Raji (cell line): ENCODE results near the gene CLRN2.

Source experiments
- POLR2A ChIP-seq: IDR thresholded peaks from 2 replicates; pipeline ENCODE4 v1.6.1; 2011; ENCODE audit warnings: low read depth, low read length, control low read depth; ENCODE audit not compliant: insufficient read depth

CLRN2 gene

GRCh38 chr4:17514865-17515264 is at the start of gene CLRN2:
CLRN2 (plus strand) TSS chr4:17515165; CDS start chr4:17515267, 102 bp downstream.
- TF ChIP-seq POLR2A = no peak

- TF ChIP-seq POLR2A = no peak
Measured at GRCh38 chr4:17468619-17469221, 46.2 kb upstream of the CLRN2 start.

DNA sequence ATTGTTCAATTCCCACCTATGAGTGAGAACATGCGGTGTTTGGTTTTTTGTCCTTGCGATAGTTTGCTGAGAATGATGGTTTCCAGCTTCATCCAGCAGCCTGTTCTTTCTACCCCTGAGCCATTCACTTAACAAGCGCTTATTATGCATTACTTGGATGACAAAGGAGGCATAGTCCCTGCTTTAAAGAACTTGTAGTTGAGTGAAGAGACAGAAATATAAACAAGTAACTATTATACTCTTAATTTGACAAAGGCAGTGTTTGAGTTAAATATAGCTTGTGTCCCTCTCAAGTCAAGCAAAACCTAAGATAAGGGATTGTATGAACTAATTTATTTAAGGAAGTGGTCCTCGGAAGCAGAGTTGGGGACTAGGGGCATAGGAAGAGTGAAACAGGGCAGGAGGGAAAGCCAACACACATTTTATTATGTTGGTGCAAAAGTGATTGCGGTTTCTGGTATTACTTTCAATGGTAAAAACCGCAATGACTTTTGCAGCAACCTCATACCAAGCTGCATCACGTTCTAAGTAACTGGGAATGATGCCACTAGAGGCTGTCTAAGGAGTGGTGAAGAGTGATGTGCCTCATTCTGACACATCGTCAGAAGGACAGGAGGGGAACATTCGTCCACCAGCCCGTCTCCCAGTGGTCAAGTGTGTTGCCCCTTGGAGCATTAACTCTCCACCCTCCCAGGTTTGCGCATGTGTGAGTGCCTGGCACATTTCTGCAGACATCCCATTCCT is 44.9 kb upstream of the CLRN2 start:
- TF ChIP-seq POLR2A = no peak

GRCh38 chr4:17475481-17475880 is 39.5 kb upstream of the CLRN2 start:
- no peak for TF ChIP-seq POLR2A

- no peak for TF ChIP-seq POLR2A
Measured at GRCh38 chr4:17476853-17477252, 38.1 kb upstream of the CLRN2 start.

GRCh38 chr4:17477774-17478472 is 37.0 kb upstream of the CLRN2 start:
- no peak for TF ChIP-seq POLR2A

DNA sequence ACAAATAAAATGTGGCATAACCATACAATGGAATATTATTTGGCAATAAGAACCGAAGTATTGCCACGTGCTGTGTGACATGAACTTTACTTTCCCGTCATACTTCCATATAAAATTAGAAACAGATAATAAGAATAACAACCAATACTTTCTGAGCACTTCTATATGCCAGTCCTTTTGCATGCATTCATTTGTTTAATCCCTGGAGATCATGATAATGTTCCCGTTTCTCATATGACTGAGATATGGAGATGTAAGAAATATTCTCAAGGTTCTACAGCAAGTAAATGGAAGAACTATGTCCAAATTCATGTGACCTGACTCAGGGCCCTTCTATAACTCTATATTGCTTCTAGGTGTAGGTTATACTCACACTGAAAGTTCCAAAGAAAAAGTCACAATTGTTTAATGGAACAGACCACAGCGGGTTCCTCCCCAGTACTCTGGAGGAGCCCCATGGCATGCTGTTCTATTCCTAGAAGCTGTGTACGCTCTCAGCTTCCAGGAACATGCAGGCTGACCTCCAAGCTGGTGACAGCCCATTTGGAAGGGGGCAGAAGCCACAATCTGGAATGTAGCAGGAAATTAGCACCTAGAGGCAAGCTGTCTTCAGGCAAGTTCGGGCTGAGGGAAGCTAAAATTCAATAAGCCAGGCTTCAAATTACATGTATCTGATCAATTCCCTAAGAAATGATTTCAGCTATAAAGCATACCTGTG is 34.6 kb upstream of the CLRN2 start:
- no peak for TF ChIP-seq POLR2A

DNA sequence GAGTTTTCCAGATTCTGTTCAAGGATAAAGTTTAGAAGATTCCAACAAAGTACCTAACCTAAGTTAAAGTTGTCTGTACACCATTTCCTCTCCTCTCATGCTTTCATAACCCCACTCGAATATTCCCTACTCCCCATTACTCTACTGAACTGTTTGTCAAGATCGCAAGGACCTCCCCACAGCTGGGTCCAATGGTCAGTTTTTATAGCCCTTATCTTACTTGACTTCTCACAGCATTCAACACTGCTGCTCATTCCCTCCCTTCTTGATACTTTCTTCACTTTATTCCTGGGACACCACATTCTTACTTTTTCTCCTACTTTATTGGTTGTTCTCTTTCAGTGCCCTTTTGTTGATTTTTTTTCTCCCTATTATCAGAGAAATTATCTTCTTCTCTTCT is 34.0 kb upstream of the CLRN2 start:
- no peak for TF ChIP-seq POLR2A

- TF ChIP-seq POLR2A = no peak
Measured at GRCh38 chr4:17482716-17483115, 32.2 kb upstream of the CLRN2 start.

DNA sequence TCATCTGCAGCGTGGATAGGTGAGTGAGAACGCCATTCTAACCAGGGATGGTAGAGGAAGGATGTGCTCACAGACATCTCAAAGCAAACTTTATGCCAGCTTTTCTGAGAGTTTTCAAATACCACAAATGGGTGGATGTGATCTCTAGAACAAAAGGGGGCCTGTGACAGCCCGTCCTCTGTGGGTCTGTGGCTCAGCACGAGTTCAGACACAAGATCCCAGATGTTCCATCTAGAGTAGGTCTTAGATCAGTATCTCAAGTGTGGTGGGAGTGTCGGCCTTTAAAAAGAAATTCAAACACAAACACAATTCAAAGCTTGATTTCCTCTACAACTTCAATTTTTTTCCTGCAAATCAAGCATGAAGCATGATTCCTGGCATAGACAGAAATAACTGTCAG is 25.8 kb upstream of the CLRN2 start:
- TF ChIP-seq POLR2A = no peak

GRCh38 chr4:17489721-17490120 is 25.2 kb upstream of the CLRN2 start:
- no peak for TF ChIP-seq POLR2A

GRCh38 chr4:17490575-17491059 is 24.3 kb upstream of the CLRN2 start:
- TF ChIP-seq POLR2A = no peak

DNA sequence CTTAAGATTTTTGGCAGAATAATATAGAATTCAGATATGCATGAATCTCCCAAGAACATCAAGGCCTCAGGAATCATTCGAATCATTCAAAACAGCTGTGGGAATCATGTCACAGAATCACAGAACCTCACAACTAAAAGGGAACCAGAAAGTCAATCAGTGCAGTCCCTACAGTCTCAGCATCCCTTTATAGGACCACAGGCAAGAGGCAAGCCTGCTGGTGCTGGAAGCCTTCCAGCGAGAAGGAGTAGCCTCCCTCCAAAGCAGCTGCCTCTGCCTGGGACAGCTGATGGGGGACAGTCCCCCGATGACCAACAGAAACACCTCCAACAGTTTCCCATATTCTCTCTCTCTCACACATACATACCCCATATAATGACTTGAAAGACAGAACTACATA is 23.8 kb upstream of the CLRN2 start:
- no peak for TF ChIP-seq POLR2A

DNA sequence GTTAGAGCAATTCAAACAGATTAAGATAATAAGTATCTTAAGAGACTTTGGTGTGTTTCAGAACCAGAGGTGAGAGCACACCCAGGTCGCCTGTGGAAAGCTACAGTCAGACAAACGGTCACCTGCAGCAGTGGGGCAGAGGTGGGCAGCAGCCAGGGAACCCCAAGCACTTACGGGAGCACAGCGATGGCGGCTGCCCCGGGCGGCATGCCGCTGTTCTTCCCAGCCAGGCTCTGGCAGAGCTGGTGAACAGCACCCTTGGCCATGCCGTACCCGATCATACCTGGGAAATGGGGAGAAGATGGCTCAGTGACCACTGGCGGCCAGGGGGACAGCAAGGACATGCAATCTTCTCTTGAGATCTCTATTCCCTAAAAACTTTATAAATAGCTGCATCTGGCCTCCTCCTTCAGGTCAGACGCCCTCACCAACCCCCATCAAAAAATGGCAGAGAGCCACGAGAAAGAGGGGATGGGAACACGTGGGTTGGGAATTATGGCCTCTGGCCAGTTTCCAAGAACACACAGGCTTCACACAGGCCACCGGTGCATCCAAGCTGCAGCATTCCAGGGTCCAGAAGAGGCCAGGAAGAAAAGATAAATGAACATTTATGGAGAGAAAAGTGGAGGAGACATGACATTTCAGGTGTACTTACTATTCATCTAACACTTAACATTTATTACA is 22.8 kb upstream of the CLRN2 start:
- TF ChIP-seq POLR2A = no peak

- TF ChIP-seq POLR2A = no peak
Measured at GRCh38 chr4:17492876-17493275, 22.1 kb upstream of the CLRN2 start.
